Measurements from ENCODE around the gene ELL2. TPM values are rescaled to one million over a fixed set of nuclear protein-coding genes. Genes with fewer than 3 reads are reported as not detected.

Gene ELL2
- total and polyA plus RNA-seq, 2 donors from 2014 or later, result 10.1 to 37.2 TPM

- no peak for TF ChIP-seq CTCF (IDR thresholded peaks at IDR 0.05; ENCODE audit: borderline replicate concordance, extremely low read depth, insufficient read depth)
- Histone ChIP-seq H3K4me3 (ENCODE audit: low read length in 3 of 3) (no peak overlapping the region), H3K36me3 (ENCODE audit: control insufficient read depth in 2 of 3, insufficient read depth in 3 of 3, low read length in 3 of 3) (no peaks in the 10 kb centered on the region), H3K9me3 (ENCODE audit: control insufficient read depth in 2 of 3, insufficient read depth in 1 of 3, low read length in 3 of 3) (no peaks in the 10 kb centered on the region), H3K27ac (ENCODE audit: low read depth in 2 of 2, low read length in 2 of 2) (no peak overlapping the region), H3K27me3 (ENCODE audit: control insufficient read depth, insufficient read depth, low read length) (no peaks in the 10 kb centered on the region), H3K4me1 (ENCODE audit: control insufficient read depth in 2 of 3, insufficient read depth in 2 of 3, low read depth in 1 of 3, low read length in 3 of 3) (no peaks in the 10 kb centered on the region), H3K9ac (ENCODE audit: low read length in 3 of 3) (no peak overlapping the region)
- DNase-seq, result no peak
- FAIRE-seq, result no peak
- intact Hi-C loops (cut with DNase I), result no loop called here
Observed at GRCh38 chr5:95976606-95977005, 15.0 kb upstream of the ELL2 start.

GRCh38 chr5:95975703-95976102 lies 14.1 kb upstream of the ELL2 start:
- no peaks in the 10 kb centered on the region for H3K27me3 ChIP-seq (ENCODE audit: control insufficient read depth, insufficient read depth, low read length)
- intact Hi-C loops (cut with DNase I), result no loop called here
- no peak for DNase-seq
- H3K36me3 ChIP-seq (ENCODE audit: control insufficient read depth in 2 of 3, insufficient read depth in 3 of 3, low read length in 3 of 3), result no peaks in the 10 kb centered on the region
- H3K9me3 ChIP-seq (ENCODE audit: control insufficient read depth in 2 of 3, insufficient read depth in 1 of 3, low read length in 3 of 3), result no peaks in the 10 kb centered on the region
- no peak for FAIRE-seq
- TF ChIP-seq CTCF (IDR thresholded peaks at IDR 0.05; ENCODE audit: borderline replicate concordance, extremely low read depth, insufficient read depth), result no peak
- no peak overlapping the region for H3K4me3 ChIP-seq (ENCODE audit: low read length in 3 of 3)
- H3K9ac ChIP-seq (ENCODE audit: low read length in 3 of 3), result no peak overlapping the region
- H3K27ac ChIP-seq (ENCODE audit: low read depth in 2 of 2, low read length in 2 of 2), result no peak overlapping the region
- no peaks in the 10 kb centered on the region for H3K4me1 ChIP-seq (ENCODE audit: control insufficient read depth in 2 of 3, insufficient read depth in 2 of 3, low read depth in 1 of 3, low read length in 3 of 3)

GRCh38 chr5:95973793-95974325 lies 12.2 kb upstream of the ELL2 start:
- no peak for DNase-seq
- TF ChIP-seq CTCF (IDR thresholded peaks at IDR 0.05; ENCODE audit: borderline replicate concordance, extremely low read depth, insufficient read depth), result no peak
- no peaks in the 10 kb centered on the region for H3K36me3 ChIP-seq (ENCODE audit: control insufficient read depth in 2 of 3, insufficient read depth in 3 of 3, low read length in 3 of 3)
- no peaks in the 10 kb centered on the region for H3K27me3 ChIP-seq (ENCODE audit: control insufficient read depth, insufficient read depth, low read length)
- H3K9me3 ChIP-seq (ENCODE audit: control insufficient read depth in 2 of 3, insufficient read depth in 1 of 3, low read length in 3 of 3), result no peaks in the 10 kb centered on the region
- FAIRE-seq, result no peak
- no peaks in the 10 kb centered on the region for H3K4me1 ChIP-seq (ENCODE audit: control insufficient read depth in 2 of 3, insufficient read depth in 2 of 3, low read depth in 1 of 3, low read length in 3 of 3)
- no peak overlapping the region for H3K27ac ChIP-seq (ENCODE audit: low read depth in 2 of 2, low read length in 2 of 2)
- intact Hi-C loops (cut with DNase I), result no loop called here
- no peak overlapping the region for H3K9ac ChIP-seq (ENCODE audit: low read length in 3 of 3)
- H3K4me3 ChIP-seq (ENCODE audit: low read length in 3 of 3), result no peak overlapping the region

- no peaks in the 10 kb centered on the region for H3K9me3 ChIP-seq (ENCODE audit: control insufficient read depth in 2 of 3, insufficient read depth in 1 of 3, low read length in 3 of 3)
- no peak for DNase-seq
- no peak overlapping the region for H3K27ac ChIP-seq (ENCODE audit: low read depth in 2 of 2, low read length in 2 of 2)
- H3K4me1 ChIP-seq (ENCODE audit: control insufficient read depth in 2 of 3, insufficient read depth in 2 of 3, low read depth in 1 of 3, low read length in 3 of 3), result no peaks in the 10 kb centered on the region
- no peak for TF ChIP-seq CTCF (IDR thresholded peaks at IDR 0.05; ENCODE audit: borderline replicate concordance, extremely low read depth, insufficient read depth)
- FAIRE-seq, result no peak
- intact Hi-C loops (cut with DNase I), result no loop called here
- no peaks in the 10 kb centered on the region for H3K27me3 ChIP-seq (ENCODE audit: control insufficient read depth, insufficient read depth, low read length)
- H3K9ac ChIP-seq (ENCODE audit: low read length in 3 of 3), result no peak overlapping the region
- no peaks in the 10 kb centered on the region for H3K36me3 ChIP-seq (ENCODE audit: control insufficient read depth in 2 of 3, insufficient read depth in 3 of 3, low read length in 3 of 3)
- no peak overlapping the region for H3K4me3 ChIP-seq (ENCODE audit: low read length in 3 of 3)
Observed at GRCh38 chr5:95972196-95972595, 10.5 kb upstream of the ELL2 start.
